MM.1S (cell line): ENCODE results near the gene IDH3A.

Experiments
- DNase-seq: peaks from one replicate; pipeline ENCODE4 v3.0.0-alpha.2; 2015
- H2AFZ ChIP-seq: fragments of 300-600 bp; sonication (generic); 2 replicates; pipeline ENCODE4 v1.6.0; 2016; ENCODE audit warnings: antibody characterized with exemption, low read length
- H3F3A ChIP-seq: fragments of 300-600 bp; sonication (generic); 2 replicates; pipeline ENCODE4 v1.6.1; 2016; ENCODE audit warnings: mild to moderate bottlenecking, antibody characterized with exemption, low read length, moderate library complexity, mixed read lengths; ENCODE audit not compliant: insufficient read depth
- H3K27ac ChIP-seq: fragments of 300-600 bp; sonication (generic); 2 replicates; pipeline ENCODE4 v1.5.1; 2016; ENCODE audit warnings: mild to moderate bottlenecking, low read length
- H3K27me3 ChIP-seq: fragments of 300-600 bp; sonication (generic); replicated peaks from 2 replicates; pipeline ENCODE4 v1.6.0; 2016; ENCODE audit warnings: low read length; ENCODE audit not compliant: insufficient read depth
- H3K36me3 ChIP-seq: fragments of 300-600 bp; sonication (generic); replicated peaks from 2 replicates; pipeline ENCODE4 v1.6.1; 2016; ENCODE audit warnings: mild to moderate bottlenecking, low read length, mixed read lengths; ENCODE audit not compliant: insufficient read depth
- H3K4me1 ChIP-seq: fragments of 300-600 bp; sonication (generic); 2 replicates; pipeline ENCODE4 v1.6.1; 2016; ENCODE audit warnings: low read length, mixed read lengths
- H3K4me2 ChIP-seq: fragments of 300-600 bp; sonication (generic); 2 replicates; pipeline ENCODE4 v1.6.0; 2016; ENCODE audit warnings: low read depth, low read length
- H3K4me3 ChIP-seq: fragments of 300-600 bp; sonication (generic); 2 replicates; pipeline ENCODE4 v1.5.1; 2016; ENCODE audit warnings: low read length, mixed read lengths
- H3K79me2 ChIP-seq: fragments of 300-600 bp; sonication (generic); 2 replicates; pipeline ENCODE4 v1.6.1; 2016; ENCODE audit warnings: mixed run types, low read length, mixed read lengths
- H3K9ac ChIP-seq: fragments of 300-600 bp; sonication (generic); 2 replicates; pipeline ENCODE4 v1.6.1; 2016; ENCODE audit warnings: low read length, mixed read lengths
- H3K9me2 ChIP-seq: fragments of 300-600 bp; sonication (generic); replicated peaks from 2 replicates; pipeline ENCODE4 v1.6.1; 2016; ENCODE audit warnings: mild to moderate bottlenecking, low read length, mixed read lengths; ENCODE audit not compliant: insufficient read depth
- H3K9me3 ChIP-seq: fragments of 300-600 bp; sonication (generic); replicated peaks from 2 replicates; pipeline ENCODE4 v1.6.1; 2016; ENCODE audit warnings: mild to moderate bottlenecking, low read length, mixed read lengths; ENCODE audit not compliant: insufficient read depth
- H4K20me1 ChIP-seq: fragments of 300-600 bp; sonication (generic); 2 replicates; pipeline ENCODE4 v1.6.1; 2016; ENCODE audit warnings: mild to moderate bottlenecking, low read length, moderate library complexity, mixed read lengths; ENCODE audit not compliant: insufficient read depth
- CTCF ChIP-seq: fragments of 300-600 bp; sonication (generic); IDR thresholded peaks from 2 replicates; pipeline ENCODE4 v1.5.1; 2016; ENCODE audit warnings: antibody characterized with exemption, low read length, mixed read lengths
- EZH2 ChIP-seq: fragments of 300-600 bp; sonication (generic); optimal IDR thresholded peaks from 2 replicates; pipeline ENCODE3; 2017; ENCODE audit warnings: low read depth, mild to moderate bottlenecking, antibody characterized with exemption, low read length, mixed read lengths
- EZH2phosphoT487 ChIP-seq: fragments of 300-600 bp; sonication (generic); IDR thresholded peaks from 2 replicates; pipeline ENCODE4 v1.6.1; 2018; ENCODE audit warnings: antibody characterized with exemption, low read length

IDH3A gene

DNA sequence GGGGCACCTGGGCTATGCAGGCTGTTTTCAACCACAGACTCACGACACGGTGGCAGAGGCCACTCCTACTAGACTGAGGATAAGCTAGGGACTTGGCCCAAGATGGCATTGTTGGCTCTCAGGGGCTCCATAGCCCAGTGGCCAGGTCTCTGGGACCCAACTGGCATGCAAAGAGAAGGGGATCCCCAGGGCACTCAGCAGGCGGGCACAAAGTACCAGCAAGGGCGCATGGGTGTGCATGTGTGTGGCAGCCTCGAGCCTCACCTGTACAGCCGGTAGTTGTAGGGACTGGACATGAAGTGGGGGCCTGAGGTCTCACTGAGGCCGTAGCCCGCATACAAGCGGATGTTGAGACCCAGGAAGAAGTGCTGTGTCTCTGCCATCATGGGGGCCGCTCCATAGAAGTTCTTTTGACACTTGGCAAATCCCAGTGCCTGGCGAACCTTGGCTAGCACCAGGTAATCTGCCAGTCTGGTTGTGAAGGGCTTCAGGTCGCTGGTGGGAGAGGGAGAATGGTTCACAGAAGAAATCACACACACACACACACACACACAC lies 30.2 kb downstream of the IDH3A start:
- peaks cover 6% of the 10 kb centered on the region; the same call in 1 of the 2 replicates for H3F3A ChIP-seq
- H3K36me3 ChIP-seq: no peaks in the 10 kb centered on the region
- no peaks in the 10 kb centered on the region for H3K27me3 ChIP-seq
- DNase-seq: no peak
- H3K9ac ChIP-seq: no peak overlapping the region
- TF ChIP-seq CTCF (no peak), EZH2phosphoT487 (no peak), EZH2 (no peak)
- H3K79me2 ChIP-seq: no peaks in the 10 kb centered on the region
- no peaks in the 10 kb centered on the region for H3K9me3 ChIP-seq
- no peak overlapping the region for H2AFZ ChIP-seq
- no peaks in the 10 kb centered on the region for H3K9me2 ChIP-seq
- H3K27ac ChIP-seq: no peak overlapping the region
- peaks cover 14% of the 10 kb centered on the region for H3K4me1 ChIP-seq
- H3K4me3 ChIP-seq: no peak overlapping the region
- H3K4me2 ChIP-seq: no peak overlapping the region
- no peaks in the 10 kb centered on the region for H4K20me1 ChIP-seq

DNA sequence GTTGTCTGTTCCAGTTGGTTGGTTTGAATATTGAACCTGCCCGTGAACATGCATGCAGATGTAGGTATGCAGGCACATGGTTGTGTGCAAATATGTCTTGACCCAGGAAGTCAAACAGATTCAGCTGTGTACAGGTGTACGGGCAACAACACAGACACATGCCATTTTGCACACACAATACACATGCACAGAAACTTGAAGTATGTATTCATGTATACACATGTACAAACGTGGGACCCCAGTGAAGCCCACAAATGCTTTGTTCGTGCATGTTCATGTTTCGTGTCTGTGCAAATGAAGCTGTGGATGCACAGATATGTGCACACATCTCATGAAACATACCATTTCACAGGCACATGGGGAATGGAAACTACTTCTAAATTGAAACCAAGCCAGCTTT lies 30.7 kb downstream of the IDH3A start:
- Histone ChIP-seq H3K4me3 (no peak overlapping the region), H2AFZ (no peak overlapping the region), H3K79me2 (no peaks in the 10 kb centered on the region), H3K9me2 (no peaks in the 10 kb centered on the region), H3K36me3 (no peaks in the 10 kb centered on the region), H3K27me3 (no peaks in the 10 kb centered on the region), H3K27ac (no peak overlapping the region), H3K9me3 (no peaks in the 10 kb centered on the region), H3F3A (peaks cover under 1% of the 10 kb centered on the region; the same call in 1 of the 2 replicates), H3K4me1 (peaks cover 9% of the 10 kb centered on the region), H3K4me2 (no peak overlapping the region), H4K20me1 (no peaks in the 10 kb centered on the region), H3K9ac (no peak overlapping the region)
- DNase-seq: no peak
- no peak for TF ChIP-seq EZH2
- TF ChIP-seq EZH2phosphoT487: no peak
- TF ChIP-seq CTCF: no peak

DNA sequence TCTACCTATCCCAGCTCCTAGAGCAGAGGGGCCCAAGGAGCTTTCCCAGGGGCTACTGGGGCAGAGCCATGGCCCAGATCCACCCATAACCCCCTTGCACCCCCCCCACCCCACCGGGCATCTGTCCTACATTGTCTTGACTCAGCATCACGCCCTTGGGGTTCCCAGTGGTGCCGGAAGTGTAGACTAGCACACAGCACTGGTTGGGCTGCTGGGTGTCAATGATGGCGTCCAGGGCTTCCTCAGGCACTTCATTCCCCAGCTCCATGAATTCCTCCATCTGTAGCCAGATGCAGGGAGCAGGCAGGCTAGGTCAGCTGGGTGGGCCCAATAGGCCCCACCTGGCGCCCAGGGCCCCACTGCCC lies 33.2 kb downstream of the IDH3A start:
- TF ChIP-seq CTCF (no peak), EZH2 (no peak), EZH2phosphoT487 (no peak)
- Histone ChIP-seq H3K36me3 (no peaks in the 10 kb centered on the region), H4K20me1 (no peaks in the 10 kb centered on the region), H3K9me3 (no peaks in the 10 kb centered on the region), H3F3A (no peaks in the 10 kb centered on the region), H3K9me2 (no peaks in the 10 kb centered on the region), H2AFZ (no peak overlapping the region), H3K9ac (no peak overlapping the region), H3K4me3 (no peak overlapping the region), H3K27ac (no peak overlapping the region), H3K79me2 (no peaks in the 10 kb centered on the region), H3K4me1 (no peaks in the 10 kb centered on the region), H3K27me3 (no peaks in the 10 kb centered on the region), H3K4me2 (no peak overlapping the region)
- DNase-seq: no peak
